ENCODE data around the gene GNA15.

Gene GNA15

GRCh38 chr19:3213159-3213558 is 77.3 kb downstream of the GNA15 start:
- no peak for FAIRE-seq

Measured in endometrium (tissue), 2 donors.